ENCODE results near the gene FKBP3. TPM values are rescaled to one million over a fixed set of nuclear protein-coding genes. Genes with fewer than 3 reads are reported as not detected.

Gene FKBP3
- total and polyA plus RNA-seq, 2 experiments from 2014 or later = 114 to 699 TPM

DNA sequence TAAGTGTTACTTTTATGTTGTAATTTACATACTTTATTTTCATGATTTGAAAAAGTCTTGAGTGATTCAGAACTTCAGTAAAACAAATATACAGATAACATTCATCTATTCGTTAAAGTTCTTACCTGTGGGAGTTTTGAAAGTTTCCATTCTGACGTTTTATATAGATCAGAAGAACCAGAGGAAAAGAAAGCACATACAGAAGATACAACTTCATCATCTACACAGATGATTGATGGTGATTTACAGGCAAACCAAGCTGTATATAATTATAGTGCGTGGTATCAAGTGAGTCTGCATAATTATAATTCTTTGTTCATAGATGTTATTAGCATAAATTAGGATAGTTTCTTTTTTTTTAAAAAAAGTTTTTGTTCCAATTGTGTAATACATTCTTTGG lies 20.0 kb downstream of the FKBP3 start:
- H3K27me3 Mint-ChIP-seq (ENCODE audit: insufficient read depth, low read depth, poor library complexity) = no peaks in the 10 kb centered on the region
- H3K9me3 Mint-ChIP-seq = no peaks in the 10 kb centered on the region
- Histone ChIP-seq H3K27ac (ENCODE audit: low read depth) (no peak overlapping the region), H3K9me2 (ENCODE audit: insufficient read depth) (no peaks in the 10 kb centered on the region), H3F3A (replicated peaks; ENCODE audit: low read depth) (no peaks in the 10 kb centered on the region; the same call in 1 of the 2 replicates), H2AFZ (no peak overlapping the region), H3K4me3 (no peak overlapping the region), H3K36me3 (ENCODE audit: insufficient read depth) (peaks cover 62% of the 10 kb centered on the region), H3K27me3 (ENCODE audit: insufficient read depth) (no peaks in the 10 kb centered on the region), H3K4me2 (no peak overlapping the region), H3K4me1 (ENCODE audit: insufficient read depth) (no peaks in the 10 kb centered on the region), H4K20me1 (replicated peaks; ENCODE audit: insufficient read depth) (0 out of 2 replicates have a peak, but pooled peaks cover 11% of the 10 kb centered on the region), H3K79me2 (replicated peaks; ENCODE audit: insufficient read depth) (no peaks in the 10 kb centered on the region)
- no peaks in the 10 kb centered on the region for H3K4me1 Mint-ChIP-seq
- H3K4me3 Mint-ChIP-seq = no peak overlapping the region
- DNase-seq (ENCODE audit: low spot score) = no peak
- H3K36me3 Mint-ChIP-seq (ENCODE audit: low read depth) = peaks cover 69% of the 10 kb centered on the region
- no peak overlapping the region for H3K27ac Mint-ChIP-seq
- TF ChIP-seq ZNF114 (CRISPR knock-in tag; IDR thresholded peaks at IDR 0.05) (no peak), JUNB (IDR thresholded peaks at IDR 0.05; ENCODE audit: unreplicated experiment) (no peak), EZH2phosphoT487 (IDR thresholded peaks at IDR 0.05; ENCODE audit: unreplicated experiment) (no peak), CREB1 (CRISPR knock-in tag; IDR thresholded peaks at IDR 0.05; ENCODE audit: low read depth) (no peak), STAT1 (IDR thresholded peaks at IDR 0.05; ENCODE audit: unreplicated experiment) (no peak), EZH2 (IDR thresholded peaks at IDR 0.05; ENCODE audit: low read depth, unreplicated experiment) (no peak)
- TF ChIP-seq, protein P1, sequence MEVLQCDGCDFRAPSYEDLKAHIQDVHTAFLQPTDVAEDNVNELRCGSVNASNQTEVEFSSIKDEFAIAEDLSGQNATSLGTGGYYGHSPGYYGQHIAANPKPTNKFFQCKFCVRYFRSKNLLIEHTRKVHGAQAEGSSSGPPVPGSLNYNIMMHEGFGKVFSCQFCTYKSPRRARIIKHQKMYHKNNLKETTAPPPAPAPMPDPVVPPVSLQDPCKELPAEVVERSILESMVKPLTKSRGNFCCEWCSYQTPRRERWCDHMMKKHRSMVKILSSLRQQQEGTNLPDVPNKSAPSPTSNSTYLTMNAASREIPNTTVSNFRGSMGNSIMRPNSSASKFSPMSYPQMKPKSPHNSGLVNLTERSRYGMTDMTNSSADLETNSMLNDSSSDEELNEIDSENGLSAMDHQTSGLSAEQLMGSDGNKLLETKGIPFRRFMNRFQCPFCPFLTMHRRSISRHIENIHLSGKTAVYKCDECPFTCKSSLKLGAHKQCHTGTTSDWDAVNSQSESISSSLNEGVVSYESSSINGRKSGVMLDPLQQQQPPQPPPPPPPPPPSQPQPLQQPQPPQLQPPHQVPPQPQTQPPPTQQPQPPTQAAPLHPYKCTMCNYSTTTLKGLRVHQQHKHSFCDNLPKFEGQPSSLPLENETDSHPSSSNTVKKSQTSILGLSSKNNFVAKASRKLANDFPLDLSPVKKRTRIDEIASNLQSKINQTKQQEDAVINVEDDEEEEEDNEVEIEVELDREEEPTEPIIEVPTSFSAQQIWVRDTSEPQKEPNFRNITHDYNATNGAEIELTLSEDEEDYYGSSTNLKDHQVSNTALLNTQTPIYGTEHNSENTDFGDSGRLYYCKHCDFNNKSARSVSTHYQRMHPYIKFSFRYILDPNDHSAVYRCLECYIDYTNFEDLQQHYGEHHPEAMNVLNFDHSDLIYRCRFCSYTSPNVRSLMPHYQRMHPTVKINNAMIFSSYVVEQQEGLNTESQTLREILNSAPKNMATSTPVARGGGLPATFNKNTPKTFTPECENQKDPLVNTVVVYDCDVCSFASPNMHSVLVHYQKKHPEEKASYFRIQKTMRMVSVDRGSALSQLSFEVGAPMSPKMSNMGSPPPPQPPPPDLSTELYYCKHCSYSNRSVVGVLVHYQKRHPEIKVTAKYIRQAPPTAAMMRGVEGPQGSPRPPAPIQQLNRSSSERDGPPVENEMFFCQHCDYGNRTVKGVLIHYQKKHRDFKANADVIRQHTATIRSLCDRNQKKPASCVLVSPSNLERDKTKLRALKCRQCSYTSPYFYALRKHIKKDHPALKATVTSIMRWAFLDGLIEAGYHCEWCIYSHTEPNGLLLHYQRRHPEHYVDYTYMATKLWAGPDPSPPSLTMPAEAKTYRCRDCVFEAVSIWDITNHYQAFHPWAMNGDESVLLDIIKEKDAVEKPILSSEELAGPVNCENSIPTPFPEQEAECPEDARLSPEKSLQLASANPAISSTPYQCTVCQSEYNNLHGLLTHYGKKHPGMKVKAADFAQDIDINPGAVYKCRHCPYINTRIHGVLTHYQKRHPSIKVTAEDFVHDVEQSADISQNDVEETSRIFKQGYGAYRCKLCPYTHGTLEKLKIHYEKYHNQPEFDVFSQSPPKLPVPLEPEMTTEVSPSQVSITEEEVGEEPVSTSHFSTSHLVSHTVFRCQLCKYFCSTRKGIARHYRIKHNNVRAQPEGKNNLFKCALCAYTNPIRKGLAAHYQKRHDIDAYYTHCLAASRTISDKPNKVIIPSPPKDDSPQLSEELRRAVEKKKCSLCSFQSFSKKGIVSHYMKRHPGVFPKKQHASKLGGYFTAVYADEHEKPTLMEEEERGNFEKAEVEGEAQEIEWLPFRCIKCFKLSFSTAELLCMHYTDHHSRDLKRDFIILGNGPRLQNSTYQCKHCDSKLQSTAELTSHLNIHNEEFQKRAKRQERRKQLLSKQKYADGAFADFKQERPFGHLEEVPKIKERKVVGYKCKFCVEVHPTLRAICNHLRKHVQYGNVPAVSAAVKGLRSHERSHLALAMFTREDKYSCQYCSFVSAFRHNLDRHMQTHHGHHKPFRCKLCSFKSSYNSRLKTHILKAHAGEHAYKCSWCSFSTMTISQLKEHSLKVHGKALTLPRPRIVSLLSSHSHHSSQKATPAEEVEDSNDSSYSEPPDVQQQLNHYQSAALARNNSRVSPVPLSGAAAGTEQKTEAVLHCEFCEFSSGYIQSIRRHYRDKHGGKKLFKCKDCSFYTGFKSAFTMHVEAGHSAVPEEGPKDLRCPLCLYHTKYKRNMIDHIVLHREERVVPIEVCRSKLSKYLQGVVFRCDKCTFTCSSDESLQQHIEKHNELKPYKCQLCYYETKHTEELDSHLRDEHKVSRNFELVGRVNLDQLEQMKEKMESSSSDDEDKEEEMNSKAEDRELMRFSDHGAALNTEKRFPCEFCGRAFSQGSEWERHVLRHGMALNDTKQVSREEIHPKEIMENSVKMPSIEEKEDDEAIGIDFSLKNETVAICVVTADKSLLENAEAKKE (CRISPR knock-in tag; IDR thresholded peaks at IDR 0.05) = no peak
- no peak for ATAC-seq
